HepG2 (cell line): ENCODE data around the gene PLOD2. TPM values are rescaled to one million over a fixed set of nuclear protein-coding genes. Genes with fewer than 3 reads are reported as not detected.
A peak's percentile ranks its signal among the peaks of the same experiment; 100 is the strongest.

ENCODE experiments used
- ATAC-seq: fragments of 200-7000 bp; cut with Tn5 transposase; 3 replicates; pipeline ENCODE4 v1.9.1; 2020; ENCODE audit warnings: mild to moderate bottlenecking, moderate library complexity
- BruUV-seq: library from RNA; stranded (reverse); fragments of 400-500 nt; replicated peaks from 2 replicates; lab custom pipeline; 2021; lab: Mats Ljungman, UMichigan
- CTCF ChIA-PET: fragments of 300-600 bp; formaldehyde crosslinking; extraction: SDS; loops from one replicate; lab custom pipeline; 2021; ENCODE audit warnings: low total read pairs, inconsistent platforms, low intra/inter-chr PET ratio; lab: Yijun Ruan, JAX
- POLR2A ChIA-PET: fragments of 350-600 bp; sonication (Branson Sonifier 250); formaldehyde crosslinking; loops from one replicate; lab custom pipeline; 2020; ENCODE audit warnings: antibody characterized with exemption, inconsistent platforms; lab: Yijun Ruan, JAX
- DNase-seq: peaks from one replicate; pipeline ENCODE4 v3.0.0-alpha.2; 2015; ENCODE audit warnings: low spot score
- FAIRE-seq: peaks from 3 replicates; lab custom pipeline; 2011; peaks lifted over from hg19 to GRCh38; lab: Jason Lieb, UNC
- H2AFZ ChIP-seq: one replicate; pipeline ENCODE4 v1.6.1; 2011; ENCODE audit warnings: low read length, inconsistent platforms
- H3K27ac ChIP-seq: fragments of 300-600 bp; 3 replicates; pipeline ENCODE4 v1.8.0; 2011; ENCODE audit warnings: mixed run types, mild to moderate bottlenecking, mixed read lengths, low read length, inconsistent platforms; ENCODE audit not compliant: insufficient read depth; ENCODE audit errors: extremely low read length
- H3K27me3 ChIP-seq, 2 experiments: fragments of 200-600 bp in 1 of 2; 2 replicates in 1 of 2; 3 replicates in 1 of 2; pipeline versions ENCODE4 v1.6.0 to v1.8.0; 2011; ENCODE audit warnings: low read length in 2 of 2, mild to moderate bottlenecking in 2 of 2, moderate library complexity in 2 of 2, inconsistent platforms in 1 of 2; ENCODE audit not compliant: insufficient read depth in 2 of 2, control insufficient read depth in 1 of 2
- H3K36me3 ChIP-seq, 2 experiments: fragments of 200-600 bp in 1 of 2; replicated peaks in 1 of 2; 2 replicates in 1 of 2; 3 replicates in 1 of 2; pipeline versions ENCODE4 v1.5.1 to v1.8.0; 2011; ENCODE audit warnings: low read length in 2 of 2, inconsistent platforms in 1 of 2; ENCODE audit not compliant: insufficient read depth in 2 of 2, control insufficient read depth in 1 of 2
- H3K4me1 ChIP-seq: 2 replicates; pipeline ENCODE4 v1.5.1; 2012; ENCODE audit warnings: low read length, inconsistent platforms; ENCODE audit not compliant: insufficient read depth
- H3K4me2 ChIP-seq: 2 replicates; pipeline ENCODE4 v1.6.0; 2011; ENCODE audit warnings: low read depth, low read length, inconsistent platforms
- H3K4me3 ChIP-seq, 3 experiments: fragments of 200-600 bp in 1 of 3; sonication (generic), shearing (Covaris generic) in 1 of 3; replicated peaks in 1 of 3; 2 replicates each; pipeline ENCODE4 v1.5.1; 2011 to 2016; ENCODE audit warnings: low read length in 3 of 3, inconsistent platforms in 2 of 3, low read depth in 2 of 3, mild to moderate bottlenecking in 2 of 3, control low read depth in 1 of 3, mixed read lengths in 1 of 3; ENCODE audit not compliant: insufficient read depth in 1 of 3
- H3K79me2 ChIP-seq: one replicate; pipeline ENCODE4 v1.6.1; 2011; ENCODE audit warnings: low read length, inconsistent platforms; ENCODE audit not compliant: insufficient read depth
- H3K9ac ChIP-seq: 2 replicates; pipeline ENCODE4 v1.6.0; 2011; ENCODE audit warnings: mild to moderate bottlenecking, low read depth, low read length, inconsistent platforms; ENCODE audit not compliant: insufficient read depth
- H3K9me3 ChIP-seq: 2 replicates; pipeline ENCODE4 v1.5.1; 2012; ENCODE audit warnings: mild to moderate bottlenecking, low read length
- H4K20me1 ChIP-seq: 2 replicates; pipeline ENCODE4 v1.6.0; 2011; ENCODE audit warnings: inconsistent platforms, mild to moderate bottlenecking, low read length, moderate library complexity; ENCODE audit not compliant: insufficient read depth
- CREB1 ChIP-seq, 2 experiments: fragments of 450-650 bp in 1 of 2; IDR thresholded peaks; 2 replicates each; pipeline ENCODE4 v1.6.1; 2016 to 2017; ENCODE audit warnings: control low read depth in 1 of 2, mild to moderate bottlenecking in 1 of 2, missing compliant biosample characterization in 1 of 2, missing genetic modification characterization in 1 of 2
- DPF2 ChIP-seq: sonication (generic); formaldehyde crosslinking; IDR thresholded peaks from 2 replicates; pipeline ENCODE4 v1.4.0; 2020; ENCODE audit warnings: mild to moderate bottlenecking, low read depth, missing genetic modification reagents, borderline replicate concordance
- KDM5A ChIP-seq: fragments of 200-600 bp; sonication (generic); IDR thresholded peaks from 2 replicates; pipeline ENCODE4 v1.7.0; 2018; ENCODE audit warnings: antibody characterized with exemption, mild to moderate bottlenecking, low read length, borderline replicate concordance
- SRF ChIP-seq: IDR thresholded peaks from 2 replicates; pipeline ENCODE4 v1.6.1; 2011; ENCODE audit warnings: mild to moderate bottlenecking, low read depth, low read length, moderate library complexity
- SRSF4 ChIP-seq: fragments of 200-400 bp; formaldehyde crosslinking; IDR thresholded peaks from one replicate; pipeline ENCODE4 v1.6.1; 2018; ENCODE audit warnings: mild to moderate bottlenecking, low read depth, low read length, moderate library complexity; ENCODE audit not compliant: poor library complexity, severe bottlenecking
- ZSCAN30 ChIP-seq: sonication (generic); formaldehyde crosslinking; IDR thresholded peaks from 2 replicates; pipeline ENCODE4 v1.5.0; 2020; ENCODE audit warnings: mild to moderate bottlenecking, missing genetic modification reagents
- WGBS: methylation state at CpG from one replicate; pipeline ENCODE4 v1.1.6; 2017; ENCODE audit warnings: low lambda C conversion rate; 5-methylcytosine and 5-hydroxymethylcytosine counted together
- in situ Hi-C: cut with HindIII; loops from 2 replicates; pipeline ENCODE4 v1.10.0; 2017; ENCODE audit warnings: low pct_unique_long_range_greater_than_20kb; ENCODE audit not compliant: extremely low pct_ligation_motif_present
- intact Hi-C: fragments of 100-400 bp; cut with micrococcal nuclease; formaldehyde crosslinking; loops from one replicate; pipeline ENCODE4 v1.10.0; 2022; ENCODE audit not compliant: unreplicated experiment
- polyA plus RNA-seq, 8 experiments: library from polyadenylated mRNA; depleted of rRNA in 3 of 8; stranded (reverse) in 7 of 8; unstranded in 1 of 8; fragments of >200 nt; fragmentation: Illumina TruSeq in 4 of 8; extraction: Trizol in 4 of 8; gene quantifications; 2 replicates each; pipeline versions ENCODE4 v1.2.1 to v1.2.3, GENCODE V29; 2011 to 2016; ENCODE audit warnings: low read depth in 4 of 8, missing spikeins in 1 of 8, mixed read lengths in 1 of 8; ENCODE audit not compliant: insufficient read depth in 1 of 8
- total RNA-seq, 5 experiments: library from RNA; depleted of rRNA; stranded (reverse); fragments of >200 nt; fragmentation: Illumina TruSeq; extraction: Trizol; gene quantifications; 2 replicates each; pipeline ENCODE4 v1.2.3, GENCODE V29; 2016; ENCODE audit warnings: low read depth in 1 of 5

Gene PLOD2
- total and polyA plus RNA-seq, 2 of the 13 experiments (the other 11 are each of a cell fraction or from before 2014, with no cell fraction given): 107 to 161 TPM

DNA sequence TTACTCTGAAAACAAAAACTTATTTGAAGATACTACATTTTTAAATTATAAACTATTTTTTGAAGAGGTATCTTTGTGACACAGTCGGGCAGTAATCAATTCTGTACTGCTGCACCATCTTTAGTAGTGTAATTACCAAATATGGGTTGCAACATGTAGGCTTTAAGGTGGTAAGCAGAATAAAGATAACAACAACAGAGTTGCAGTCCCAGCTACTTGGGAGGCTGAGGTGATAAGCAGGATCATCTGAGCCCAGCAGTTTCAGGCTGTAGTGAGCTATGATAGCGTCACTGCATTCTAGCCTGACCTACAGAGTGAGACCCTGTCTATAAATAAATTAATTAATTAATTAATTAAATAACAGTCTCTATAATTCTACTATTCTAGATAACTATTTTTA, 6.0 kb downstream of the PLOD2 start:
- H2AFZ ChIP-seq: no peak overlapping the region
- H3K4me3 ChIP-seq: peak overlapping the region in 1 of 3 experiments; percentile 27; a peak in 2 of 6 replicates
- no TSS peak for BruUV-seq
- H3K4me2 ChIP-seq: peak overlapping the region; percentile 87; the same call in 1 of the 2 replicates
- peaks cover 80% of the 10 kb centered on the region for H3K4me1 ChIP-seq
- H3K9ac ChIP-seq: peak overlapping the region; percentile 28; the same call in 1 of the 2 replicates
- peaks cover 6 to 9% of the 10 kb centered on the region in 2 experiments for H3K36me3 ChIP-seq
- DNase-seq: no peak
- H3K79me2 ChIP-seq: peaks cover 99% of the 10 kb centered on the region
- ATAC-seq: no peak
- no peaks in the 10 kb centered on the region for H3K27me3 ChIP-seq
- H3K27ac ChIP-seq: peak overlapping the region; percentile 36
- CTCF ChIA-PET: no interaction called here
- peaks cover 92% of the 10 kb centered on the region for H4K20me1 ChIP-seq
- intact Hi-C loops: loop anchor here (10.0 kb wide), 1 partner anchor 1210 kb away; no protein-coding TSS in a partner anchor
- POLR2A ChIA-PET: no interaction called here
- WGBS: 16% methylated on average over 2 of the region's 2 CpGs
- FAIRE-seq: no peak
- H3K9me3 ChIP-seq: no peaks in the 10 kb centered on the region
- in situ Hi-C loops: no loop called here
- TF ChIP-seq DPF2 (CRISPR knock-in tag) (no peak), SRF (0 out of 2 replicates have a peak, but pooled peaks have one; percentile 32), SRSF4 (no peak), CREB1 (IDR thresholded peaks at IDR 0.05) (no peak), CREB1 (CRISPR knock-in tag; IDR thresholded peaks at IDR 0.05) (no peak)

GRCh38 chr3:146154316-146154715, 6.7 kb downstream of the PLOD2 start:
- Histone ChIP-seq H3K27me3 (no peaks in the 10 kb centered on the region), H3K4me3 (peak overlapping the region in 1 of 3 experiments; percentile 27; a peak in 1 of 6 replicates), H3K9ac (no peak overlapping the region), H3K9me3 (no peaks in the 10 kb centered on the region), H3K4me1 (peaks cover 86% of the 10 kb centered on the region), H3K79me2 (peaks cover 99% of the 10 kb centered on the region), H4K20me1 (peaks cover 92% of the 10 kb centered on the region), H3K36me3 (peaks cover 6 to 9% of the 10 kb centered on the region in 2 experiments), H3K4me2 (peak overlapping the region; percentile 87), H2AFZ (no peak overlapping the region)
- POLR2A ChIA-PET: no interaction called here
- DNase-seq (no peak), FAIRE-seq (no peak), ATAC-seq (no peak)
- intact Hi-C loops (loop anchor here (10.0 kb wide), 1 partner anchor 1210 kb away; no protein-coding TSS in a partner anchor), in situ Hi-C loops (no loop called here)
- no TSS peak for BruUV-seq
- 66% methylated on average over 1 of the region's 1 CpG for WGBS
- CTCF ChIA-PET: no interaction called here
- TF ChIP-seq ZSCAN30 (CRISPR knock-in tag): no peak
- TF ChIP-seq KDM5A: peak; percentile 24; the same call in 1 of the 2 replicates
- TF ChIP-seq, all 625 proteins: peak for 1
- H3K27ac ChIP-seq: peak overlapping the region; percentile 36
